Stimulated activated CD8-positive, alpha-beta memory T cell treated with anti-CD3 and anti-CD28 coated beads, Interleukin-12 subunit alpha, Interleukin-12 subunit beta, amount 100 ng/mL, for 4 hours (primary cell): ENCODE data around the gene TBX4.
A peak's percentile ranks its signal among the peaks of the same experiment; 100 is the strongest.

ENCODE experiments used
- DNase-seq: peaks from one replicate; pipeline ENCODE4 v3.0.0-alpha.2; 2020; ENCODE audit warnings: low read depth

TBX4 gene

DNA sequence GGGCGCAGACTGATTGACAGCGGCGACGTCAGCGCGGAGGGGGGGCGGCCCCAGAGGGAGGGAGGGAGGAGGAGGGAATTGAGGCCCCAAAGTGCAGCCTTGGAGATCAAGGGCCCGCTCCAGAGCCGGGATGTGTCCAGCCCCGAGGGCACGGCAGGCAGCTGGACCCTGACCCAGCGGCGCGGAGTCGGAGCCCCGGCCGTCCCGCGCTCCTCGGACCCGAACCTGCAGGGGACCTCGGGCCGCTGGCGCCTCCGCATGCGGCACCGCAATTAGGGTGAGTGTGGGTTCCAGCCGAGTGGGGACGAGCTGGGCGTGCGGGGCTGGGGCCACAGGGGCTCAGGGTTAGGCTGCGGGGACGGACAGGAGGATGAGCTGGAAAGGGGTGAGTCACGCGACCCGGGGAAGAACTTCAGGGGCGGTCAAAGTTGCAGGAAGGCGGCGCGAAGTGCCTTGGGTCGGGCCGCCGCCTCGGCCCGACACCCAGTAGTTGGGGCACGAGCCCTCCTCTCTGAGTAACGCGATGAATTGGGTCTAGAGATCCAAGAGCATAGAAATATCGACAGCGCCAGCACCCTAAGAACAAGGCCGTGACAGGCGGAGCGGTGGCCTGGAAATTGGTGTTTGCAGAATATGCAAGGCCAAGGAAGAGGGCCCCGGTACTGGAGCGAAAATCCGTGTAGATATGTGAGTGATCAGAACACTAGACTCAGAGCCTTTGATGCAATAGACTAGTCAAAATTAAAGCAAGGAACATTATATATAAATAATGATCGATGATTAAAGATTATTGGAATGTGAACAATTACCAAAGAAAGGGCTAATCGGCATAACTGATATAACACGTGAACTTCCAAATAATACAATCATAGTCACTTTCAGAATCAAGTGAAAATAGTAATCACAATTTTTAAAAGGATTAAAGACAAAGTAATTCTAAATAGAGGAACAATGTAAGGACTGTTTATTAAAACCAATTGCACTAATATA lies at the start of gene TBX4:
Gene TBX4 (plus strand): TSS at position 122 of the 990 bp plus-strand sequence. CDS start 4,069 bp downstream, outside the sequence.
- no peak for DNase-seq

- DNase-seq: no peak
These were observed 49.0 kb upstream of the TBX4 start for GRCh38 chr17:61402978-61403800.

DNA sequence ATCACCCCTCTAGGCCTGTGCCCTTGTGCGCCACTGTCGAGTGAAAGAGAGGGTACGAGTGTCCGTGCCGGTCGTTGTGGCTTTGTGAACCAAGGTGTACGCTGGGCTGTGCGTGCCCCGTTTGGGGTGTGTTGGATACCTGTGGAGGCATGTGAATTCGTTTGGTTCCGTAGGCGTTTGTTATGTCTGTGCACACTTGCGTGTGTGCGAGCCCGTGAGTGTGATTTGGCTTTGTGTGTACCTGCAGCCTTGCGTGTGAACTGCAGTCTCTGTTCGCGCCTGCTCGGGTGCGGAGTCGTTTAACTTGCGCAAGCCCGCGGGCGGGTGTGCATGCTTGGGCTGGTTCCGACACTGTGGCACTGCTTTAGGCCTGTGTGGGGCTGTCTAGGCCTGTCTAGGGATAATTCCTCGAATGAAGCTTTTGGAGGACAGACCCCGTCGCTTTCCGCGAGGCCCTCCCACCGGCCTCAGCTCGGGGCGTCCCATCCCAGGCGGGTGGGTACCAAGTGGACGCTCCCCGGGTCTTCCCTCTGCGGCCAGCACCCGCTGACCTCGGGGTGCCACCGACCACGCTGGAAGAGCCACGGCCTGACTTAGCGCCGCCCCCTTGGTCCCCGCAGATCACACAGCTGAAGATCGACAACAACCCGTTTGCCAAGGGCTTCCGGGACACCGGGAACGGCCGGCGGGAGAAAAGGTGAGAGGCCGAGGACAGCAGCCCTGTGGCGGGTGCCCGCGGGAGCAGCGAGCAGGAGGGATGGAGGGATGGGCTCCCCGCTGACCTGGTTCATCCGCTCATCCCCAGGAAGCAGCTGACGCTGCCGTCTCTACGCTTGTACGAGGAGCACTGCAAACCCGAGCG lies 48.2 kb upstream of the TBX4 start:
- no peak for DNase-seq

GRCh38 chr17:61404663-61404912 lies 47.6 kb upstream of the TBX4 start:
- DNase-seq: no peak

DNA sequence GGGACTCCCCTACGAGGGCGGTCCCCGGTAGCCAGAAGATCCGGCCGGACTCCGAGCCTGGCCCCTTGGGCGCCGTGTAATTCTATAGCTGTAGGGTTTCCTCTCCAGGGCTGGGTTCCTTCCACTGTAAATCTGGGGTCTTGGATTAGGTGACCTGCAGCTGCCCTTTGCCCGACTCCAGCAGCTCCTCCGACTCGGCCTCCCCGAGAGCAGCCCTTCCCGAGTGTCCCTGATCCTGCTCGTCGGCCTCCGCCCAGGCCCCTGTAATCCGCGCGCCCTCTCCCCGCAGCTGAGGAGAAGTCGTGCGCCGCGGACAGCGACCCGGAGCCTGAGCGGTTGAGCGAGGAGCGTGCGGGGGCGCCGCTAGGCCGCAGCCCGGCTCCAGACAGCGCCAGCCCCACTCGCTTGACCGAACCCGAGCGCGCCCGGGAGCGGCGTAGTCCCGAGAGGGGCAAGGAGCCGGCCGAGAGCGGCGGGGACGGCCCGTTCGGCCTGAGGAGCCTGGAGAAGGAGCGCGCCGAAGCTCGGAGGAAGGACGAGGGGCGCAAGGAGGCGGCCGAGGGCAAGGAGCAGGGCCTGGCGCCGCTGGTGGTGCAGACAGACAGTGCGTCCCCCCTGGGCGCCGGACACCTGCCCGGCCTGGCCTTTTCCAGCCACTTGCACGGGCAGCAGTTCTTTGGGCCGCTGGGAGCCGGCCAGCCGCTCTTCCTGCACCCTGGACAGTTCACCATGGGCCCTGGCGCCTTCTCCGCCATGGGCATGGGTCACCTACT lies 47.1 kb upstream of the TBX4 start:
- DNase-seq: no peak

DNA sequence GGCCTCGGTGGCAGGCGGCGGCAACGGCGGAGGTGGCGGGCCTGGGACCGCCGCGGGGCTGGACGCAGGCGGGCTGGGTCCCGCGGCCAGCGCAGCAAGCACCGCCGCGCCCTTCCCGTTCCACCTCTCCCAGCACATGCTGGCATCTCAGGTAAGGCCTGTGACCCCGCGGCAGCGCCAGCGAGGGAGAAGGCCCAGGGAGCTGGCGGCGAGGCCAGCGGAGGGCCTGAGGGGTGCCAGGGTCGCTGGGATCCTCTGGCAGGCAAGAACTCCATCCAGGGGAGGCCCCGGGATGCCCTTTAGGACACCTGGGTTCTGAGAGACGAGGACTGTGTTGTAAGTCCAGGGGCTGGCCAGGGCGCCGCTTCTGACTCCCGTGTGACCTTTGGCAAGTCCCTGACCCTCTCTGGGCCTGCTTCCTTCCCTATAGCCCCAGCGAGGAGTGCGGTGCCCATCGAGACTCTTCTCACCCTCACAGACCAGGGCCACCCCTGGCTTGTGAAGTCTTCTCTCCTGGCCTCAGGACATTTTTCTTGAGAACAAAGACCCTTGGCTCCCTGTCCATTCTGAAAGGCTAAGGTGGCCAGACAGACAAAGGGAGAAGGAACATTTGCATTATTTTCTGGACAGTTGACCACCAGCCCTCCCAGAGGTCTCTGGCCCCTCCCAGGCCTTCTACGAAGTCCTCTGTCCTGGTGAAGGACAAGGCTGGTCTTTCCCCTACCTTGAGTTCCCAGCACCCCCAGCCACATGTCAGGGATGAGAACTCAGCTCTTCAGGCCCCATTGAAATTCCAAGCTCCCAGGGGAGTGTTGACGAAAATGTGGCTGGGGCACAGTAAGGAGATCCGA lies 46.3 kb upstream of the TBX4 start:
- no peak for DNase-seq

DNA sequence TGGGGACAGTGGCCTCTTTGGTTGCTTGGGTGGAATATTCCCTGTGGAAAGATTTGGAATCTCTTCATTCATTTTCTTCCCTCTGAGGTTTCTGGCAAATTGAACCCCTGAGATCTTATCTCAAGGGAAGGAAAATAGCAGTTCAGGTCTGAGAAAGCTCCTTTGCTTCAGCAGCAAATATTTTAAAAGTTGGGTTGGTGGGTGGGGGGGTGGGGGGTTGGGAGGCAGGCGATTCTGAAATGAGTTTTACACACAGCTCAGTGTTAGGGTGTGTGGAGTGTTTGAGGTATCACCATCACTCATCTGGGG lies 45.7 kb upstream of the TBX4 start:
- no peak for DNase-seq

- DNase-seq: no peak
These were observed 45.0 kb upstream of the TBX4 start for GRCh38 chr17:61406971-61407911.

GRCh38 chr17:61408151-61409041 lies 43.8 kb upstream of the TBX4 start:
- DNase-seq: no peak

DNA sequence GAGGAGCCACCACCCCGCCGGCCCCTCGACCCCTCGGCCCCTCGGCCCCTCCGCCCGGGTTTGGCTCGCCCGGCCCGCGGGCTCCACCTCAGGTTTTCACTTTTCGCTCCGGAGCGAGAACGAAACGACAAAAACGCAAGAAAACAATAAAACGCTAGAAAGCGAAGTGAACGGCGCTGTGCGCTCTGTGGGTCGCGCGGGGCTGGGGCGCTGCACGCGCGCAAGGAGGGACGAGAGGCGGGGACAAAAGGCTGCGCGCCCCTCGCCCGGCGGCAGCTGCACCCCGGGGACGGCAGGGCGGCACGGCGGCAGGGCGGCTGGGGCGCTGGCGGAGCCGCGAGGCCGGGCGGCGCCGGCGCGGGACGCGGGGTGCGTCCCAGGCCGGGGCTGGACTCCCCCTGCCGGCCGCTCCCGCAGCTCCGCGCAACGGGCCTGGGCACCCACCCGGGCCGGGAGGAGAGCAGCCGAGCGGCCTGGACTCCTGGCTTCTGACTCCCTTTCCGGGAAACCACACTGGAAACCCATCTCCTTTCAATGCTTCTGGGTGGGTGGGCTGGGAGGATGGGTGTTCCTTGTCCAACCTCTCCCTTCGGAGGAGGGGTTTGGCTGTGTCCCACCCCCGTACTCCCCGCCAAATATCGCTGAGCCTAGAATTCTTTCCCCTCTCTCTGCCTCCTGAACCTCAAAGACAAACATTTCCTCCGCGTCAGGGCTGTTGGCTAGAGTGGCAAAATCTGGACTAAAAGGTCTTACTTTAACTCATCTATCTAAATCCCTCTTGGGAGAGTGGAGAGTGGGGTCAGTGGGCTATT lies 42.7 kb upstream of the TBX4 start:
- no peak for DNase-seq

GRCh38 chr17:61410141-61411010 lies 41.8 kb upstream of the TBX4 start:
- DNase-seq: peak; percentile 53

DNA sequence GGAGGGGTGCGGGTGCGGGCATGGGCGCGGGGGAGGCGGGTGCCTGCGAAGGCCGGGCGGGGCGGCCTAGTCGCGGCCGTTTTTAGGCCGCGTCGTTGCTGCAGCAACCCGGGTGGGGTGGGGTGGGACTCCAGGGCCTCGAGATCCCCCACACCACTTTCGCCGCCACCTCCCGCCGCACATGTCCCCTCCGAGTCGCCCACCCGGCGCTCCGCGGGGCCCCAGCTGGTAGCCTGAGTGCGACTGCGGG lies 41.3 kb upstream of the TBX4 start:
- no peak for DNase-seq

- DNase-seq: no peak
These were observed 40.7 kb upstream of the TBX4 start for GRCh38 chr17:61411261-61412142.

DNA sequence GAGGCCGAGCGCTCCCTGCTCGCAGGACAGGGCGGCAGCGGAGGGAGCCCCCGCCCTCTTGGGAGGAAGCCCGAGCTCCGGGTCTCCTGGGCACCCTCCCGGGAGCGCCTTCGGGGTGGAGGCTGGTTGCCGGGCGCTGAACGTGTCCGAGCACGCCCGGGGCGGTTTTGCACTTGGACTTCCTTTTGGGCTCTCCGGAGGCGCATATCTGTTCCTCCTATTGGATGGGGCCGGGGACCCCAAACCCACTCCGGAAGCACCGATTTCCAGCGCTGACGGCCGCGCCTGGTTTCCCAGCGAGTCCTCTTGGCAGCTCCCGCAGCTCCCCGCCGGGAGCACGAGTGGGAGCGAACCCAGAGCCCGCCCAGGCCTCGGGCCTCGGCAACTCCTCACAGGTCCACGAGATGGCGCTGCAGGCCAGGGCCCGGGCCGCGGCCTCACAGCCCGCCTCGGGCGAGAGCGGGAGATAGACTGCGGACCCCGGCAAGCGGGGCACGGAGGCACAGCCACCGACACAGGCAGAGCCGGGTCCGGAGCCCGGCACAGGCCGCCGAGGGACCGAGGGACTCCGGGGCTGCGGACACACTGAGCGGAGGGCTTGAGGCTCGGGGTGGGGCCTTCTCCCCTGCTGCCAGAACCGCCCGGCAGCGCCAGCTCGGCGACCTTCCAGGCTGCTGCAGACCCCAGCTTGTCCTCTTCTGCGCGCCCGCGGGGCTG lies 39.9 kb upstream of the TBX4 start:
- peak; percentile 60 for DNase-seq
